GM18520 (cell line): ENCODE data around the gene ZNF783.
"Not testable (repeated sequence)": the region's sequence is repeated elsewhere in the genome, so short reads cannot be mapped to it uniquely, and the experiment has no call there.

Experiments used
- ATAC-seq: cut with Tn5 transposase; IDR thresholded peaks from one replicate; pipeline ENCODE4 v1.9.1; 2021; ENCODE audit not compliant: unreplicated experiment

The ZNF783 gene

DNA sequence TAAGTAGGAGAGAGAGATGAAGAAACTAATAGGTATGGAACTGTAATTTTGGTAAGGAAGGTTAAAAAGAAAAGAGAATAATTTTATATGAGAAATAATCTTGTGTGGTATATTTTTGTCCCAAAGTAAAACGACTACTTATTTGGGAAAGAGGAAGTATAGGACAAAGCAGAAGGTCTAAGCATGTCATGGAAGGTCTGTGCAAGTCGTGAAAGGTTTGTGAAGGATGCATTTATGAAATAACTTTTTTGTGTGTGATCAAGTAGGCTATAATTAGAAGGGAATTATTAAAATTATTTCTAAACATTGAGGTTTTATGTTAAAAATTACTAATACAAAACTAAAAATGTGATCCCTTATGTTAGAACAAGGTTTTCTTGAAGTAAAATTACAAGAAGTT, 63.3 kb downstream of the ZNF783 start:
- ATAC-seq: no peak

- ATAC-seq: no peak
These were observed 67.3 kb downstream of the ZNF783 start for GRCh38 chr7:149329265-149329664.

- ATAC-seq: no peak
These were observed 67.9 kb downstream of the ZNF783 start for GRCh38 chr7:149329766-149330334.

GRCh38 chr7:149330914-149331567, 69.0 kb downstream of the ZNF783 start:
- ATAC-seq: no peak

DNA sequence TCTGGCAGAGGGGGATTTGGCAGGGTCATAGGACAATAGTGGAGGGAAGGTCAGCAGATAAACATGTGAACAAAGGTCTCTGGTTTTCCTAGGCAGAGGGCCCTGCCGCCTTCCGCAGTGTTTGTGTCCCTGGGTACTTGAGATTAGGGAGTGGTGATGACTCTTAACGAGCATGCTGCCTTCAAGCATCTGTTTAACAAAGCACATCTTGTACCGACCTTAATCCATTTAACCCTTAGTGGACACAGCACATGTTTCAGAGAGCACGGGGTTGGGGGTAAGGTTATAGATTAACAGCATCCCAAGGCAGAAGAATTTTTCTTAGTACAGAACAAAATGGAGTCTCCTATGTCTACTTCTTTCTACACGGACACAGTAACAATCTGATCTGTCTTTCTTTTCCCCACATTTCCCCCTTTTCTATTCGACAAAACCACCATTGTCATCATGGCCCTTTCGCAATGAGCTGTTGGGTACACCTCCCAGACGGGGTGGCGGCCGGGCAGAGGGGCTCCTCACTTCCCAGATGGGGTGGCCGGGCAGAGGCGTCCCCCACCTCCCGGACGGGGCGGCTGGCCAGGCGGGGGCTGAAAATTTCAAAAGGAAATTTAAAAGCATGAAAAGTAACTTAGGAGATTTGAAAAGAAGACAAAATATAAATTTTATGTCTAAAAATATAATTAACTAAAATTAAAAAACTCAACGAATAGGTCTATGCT, 70.8 kb downstream of the ZNF783 start:
- ATAC-seq: not testable (repeated sequence)

GRCh38 chr7:149333321-149333717, 71.3 kb downstream of the ZNF783 start:
- no peak for ATAC-seq

DNA sequence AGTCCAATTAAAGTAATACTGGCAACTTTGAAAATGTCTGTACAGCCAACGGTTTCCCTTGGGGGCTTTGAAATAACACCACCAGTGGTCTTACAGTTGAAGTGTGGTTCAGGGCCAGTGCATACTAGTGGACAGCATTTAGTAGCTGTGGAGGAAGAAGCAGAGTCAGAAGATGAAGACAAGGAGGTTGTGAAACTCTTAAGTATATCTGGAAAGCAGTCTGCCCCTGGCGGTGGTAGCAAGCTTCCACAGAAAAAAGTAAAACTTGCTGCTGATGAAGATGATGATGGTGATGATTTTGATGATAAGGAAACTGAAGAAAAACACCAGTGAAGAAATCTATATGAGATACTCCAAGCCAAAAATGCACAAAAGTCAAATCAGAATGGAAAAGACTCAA, 72.2 kb downstream of the ZNF783 start:
- no peak for ATAC-seq
